ENCODE data around the gene FAM3B.
"Not testable (repeated sequence)": the region's sequence is repeated elsewhere in the genome, so short reads cannot be mapped to it uniquely, and the experiment has no call there.

The FAM3B gene

GRCh38 chr21:41357546-41357945 is 40.9 kb downstream of the FAM3B start:
- DNase-seq, result no peak

DNA sequence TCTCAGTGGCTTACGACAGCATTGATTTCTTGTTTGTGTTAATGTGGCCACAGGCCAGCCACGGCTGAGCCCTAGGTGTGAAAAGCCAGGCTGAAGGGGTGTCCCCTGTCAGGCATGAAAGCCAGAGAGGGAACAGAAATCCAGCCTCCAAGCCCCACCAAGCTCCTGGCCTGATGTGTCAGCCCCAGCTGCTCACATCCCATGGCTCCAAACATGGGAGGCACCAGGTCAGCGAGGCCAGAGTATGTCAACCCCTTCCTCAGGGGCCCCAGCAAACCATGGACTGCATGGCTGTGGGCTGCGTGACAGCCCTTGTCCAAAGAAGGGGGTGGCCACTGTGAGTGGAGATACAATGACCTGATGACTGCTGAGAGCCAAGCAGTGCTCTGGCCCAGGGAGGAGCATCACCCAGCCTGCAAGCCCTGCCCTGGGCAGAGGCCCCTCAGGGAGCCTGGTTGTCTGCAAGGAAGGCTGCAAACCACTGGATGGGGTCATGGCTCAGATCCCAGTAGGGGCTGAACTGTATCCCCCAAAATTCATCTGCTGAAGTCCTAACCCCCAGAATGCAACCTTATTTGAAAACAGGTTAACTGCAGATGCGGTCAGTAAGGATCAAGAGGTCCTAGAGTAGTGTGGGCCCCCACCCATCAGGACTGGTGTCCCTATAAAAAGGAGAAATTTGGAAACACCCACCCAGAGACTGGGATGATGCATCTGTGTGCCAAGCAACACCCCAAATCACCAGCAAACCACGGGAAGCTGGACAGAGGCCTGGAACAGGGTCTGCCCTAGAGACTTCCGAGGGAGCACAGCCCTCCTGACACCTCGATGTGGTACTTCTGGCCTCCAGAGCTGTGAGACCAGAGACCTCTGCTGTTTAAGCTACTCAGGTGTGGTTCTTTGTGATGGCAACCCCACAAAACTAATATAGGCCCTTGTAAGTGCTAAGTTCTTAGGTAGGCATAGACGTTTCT is 41.9 kb downstream of the FAM3B start:
- no peak for DNase-seq

- DNase-seq, result no peak
Observed at GRCh38 chr21:41359286-41359685, 42.7 kb downstream of the FAM3B start.

GRCh38 chr21:41359754-41360071 is 43.1 kb downstream of the FAM3B start:
- not testable (repeated sequence) for DNase-seq

GRCh38 chr21:41360072-41360821 is 43.6 kb downstream of the FAM3B start:
- DNase-seq, result no peak

- no peak for DNase-seq
Observed at GRCh38 chr21:41361053-41361785, 44.6 kb downstream of the FAM3B start.

GRCh38 chr21:41361786-41362604 is 45.4 kb downstream of the FAM3B start, which contains the start of gene MX2:
MX2 (plus strand) TSS chr21:41362027; CDS start chr21:41376907, 14,880 bp downstream.
- DNase-seq, result peak; percentile 33

DNA sequence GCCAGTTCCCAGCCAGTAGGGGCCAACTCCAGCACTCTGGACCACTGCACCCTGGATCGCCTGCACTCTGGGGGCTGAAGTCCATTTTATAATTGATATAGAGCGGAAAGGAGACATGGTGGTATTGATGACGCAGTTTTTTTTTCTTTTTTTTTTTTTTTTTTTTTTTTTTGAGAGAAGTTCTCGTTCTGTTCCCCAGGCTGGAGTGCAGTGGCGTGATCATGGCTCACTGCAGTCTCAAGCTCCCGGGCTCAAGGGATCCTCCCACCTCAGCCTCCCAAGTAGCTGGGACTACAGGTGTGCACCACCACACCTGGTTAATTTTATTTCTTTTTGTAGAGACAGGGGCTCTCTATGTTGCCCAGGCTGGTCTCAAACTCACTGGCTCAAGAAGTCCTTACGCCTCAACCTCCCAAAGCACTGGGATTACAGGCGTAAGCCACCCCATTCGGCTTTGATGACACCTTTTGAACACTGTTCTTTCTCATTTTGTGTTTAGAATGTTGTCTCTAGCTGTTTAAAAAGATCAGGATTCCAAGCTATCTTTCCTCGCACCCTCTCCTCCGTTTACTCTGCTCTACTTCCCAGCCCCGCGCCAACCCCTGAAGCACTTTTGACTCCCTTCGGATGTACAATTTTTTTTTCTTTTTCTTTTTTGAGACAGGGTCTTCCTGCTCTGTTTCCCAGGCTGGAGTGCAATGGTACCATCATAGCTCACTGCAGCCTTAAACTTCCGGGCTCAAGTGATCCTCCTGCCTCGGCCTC is 46.2 kb downstream of the FAM3B start:
- DNase-seq, result no peak

GRCh38 chr21:41363370-41364270 is 47.0 kb downstream of the FAM3B start:
- no peak for DNase-seq

- DNase-seq, result no peak
Observed at GRCh38 chr21:41364308-41364707, 47.7 kb downstream of the FAM3B start.

GRCh38 chr21:41365377-41366107 is 48.9 kb downstream of the FAM3B start:
- DNase-seq, result no peak

- no peak for DNase-seq
Observed at GRCh38 chr21:41366522-41367151, 50.0 kb downstream of the FAM3B start.

GRCh38 chr21:41367301-41367944 is 50.8 kb downstream of the FAM3B start:
- DNase-seq, result no peak

DNA sequence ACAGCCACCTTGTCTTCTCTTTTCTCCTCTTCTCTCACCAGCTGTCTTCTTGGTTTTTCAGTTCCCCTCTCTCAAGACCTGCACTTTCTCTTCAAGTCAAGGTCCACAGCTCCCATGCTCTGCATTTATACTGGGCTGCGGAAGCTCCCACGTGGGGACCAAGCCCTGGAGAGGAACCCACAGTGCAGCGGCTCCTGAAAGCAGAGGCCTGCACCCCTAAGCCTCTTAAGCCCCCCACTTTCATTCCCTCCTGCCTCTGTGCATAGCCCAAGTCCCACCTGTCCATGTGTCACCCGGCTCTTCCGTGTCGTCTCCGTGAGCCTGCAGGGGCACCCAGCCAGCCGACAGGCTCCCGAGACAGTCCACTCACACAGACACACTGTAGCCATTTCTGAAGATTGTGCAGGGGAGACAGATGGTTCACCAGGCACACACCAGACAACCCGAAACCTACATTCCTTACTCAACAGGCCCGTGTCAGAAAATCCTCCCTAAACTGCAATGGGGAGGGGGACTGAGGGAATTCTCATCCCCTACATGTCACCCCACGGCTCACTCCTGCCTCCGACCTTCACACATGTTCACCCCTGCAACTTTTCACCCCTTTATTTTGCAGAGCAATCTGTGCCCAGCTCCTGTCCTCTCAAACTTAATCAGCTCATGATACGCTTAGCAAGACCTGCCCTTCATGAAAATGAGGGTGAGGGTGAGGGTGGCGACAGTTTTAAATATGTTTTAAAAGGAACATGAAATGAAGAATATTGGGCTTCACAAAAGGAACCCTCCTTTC is 51.5 kb downstream of the FAM3B start:
- no peak for DNase-seq

GRCh38 chr21:41368735-41369104 is 52.1 kb downstream of the FAM3B start:
- DNase-seq, result no peak

GRCh38 chr21:41369105-41369919 is 52.7 kb downstream of the FAM3B start:
- peak; percentile 78 for DNase-seq
